Uterus (tissue), 4 donors: ENCODE results near the gene NMNAT3. TPM values are rescaled to one million over a fixed set of nuclear protein-coding genes. Genes with fewer than 3 reads are reported as not detected.

ENCODE experiments used
- DNase-seq, 2 donors: peaks; one replicate each; pipeline ENCODE4 v3.0.0-alpha.2; 2019 to 2020
- H3K27ac ChIP-seq, 2 donors: fragments of 200-600 bp; sonication (generic); 1 replicate in 1 of 2; 2 replicates in 1 of 2; pipeline ENCODE4 v1.5.1; 2016 to 2018
- H3K27me3 ChIP-seq, 2 donors: fragments of 200-600 bp; sonication (generic); one replicate each; pipeline ENCODE4 v1.5.1; 2018 to 2019; ENCODE audit warnings: control low read depth in 1 of 2
- H3K36me3 ChIP-seq, 2 donors: fragments of 200-600 bp; sonication (generic); one replicate each; pipeline ENCODE4 v1.5.1; 2019; ENCODE audit warnings: control low read depth in 1 of 2
- H3K4me1 ChIP-seq, 2 donors: fragments of 200-600 bp; sonication (generic); one replicate each; pipeline ENCODE4 v1.5.1; 2018 to 2019; ENCODE audit warnings: control low read depth in 1 of 2
- H3K4me3 ChIP-seq, 2 donors: fragments of 200-600 bp; sonication (generic); 1 replicate in 1 of 2; 2 replicates in 1 of 2; pipeline ENCODE4 v1.5.1; 2018 to 2019; ENCODE audit warnings: mild to moderate bottlenecking in 1 of 2
- H3K9me3 ChIP-seq, 2 donors: fragments of 200-600 bp; sonication (generic); one replicate each; pipeline ENCODE4 v1.5.1; 2019; ENCODE audit warnings: control low read depth in 1 of 2
- CTCF ChIP-seq, 4 experiments: fragments of 200-600 bp in 2 of 4; fragments of 450-650 bp in 2 of 4; sonication (generic) in 2 of 4; IDR thresholded peaks; one replicate each; pipeline ENCODE4 v1.5.1; 2016 to 2019; ENCODE audit warnings: antibody characterized with exemption in 4 of 4, mild to moderate bottlenecking in 2 of 4, moderate library complexity in 1 of 4
- POLR2A ChIP-seq, 2 donors: fragments of 450-650 bp; IDR thresholded peaks; one replicate each; pipeline ENCODE4 v1.6.1; 2016; ENCODE audit warnings: antibody characterized with exemption in 2 of 2, mild to moderate bottlenecking in 1 of 2, moderate library complexity in 1 of 2
- intact Hi-C: fragments of 100-400 bp; cut with DNase I; formaldehyde crosslinking; loops from one replicate; pipeline ENCODE4 v1.15.1; 2023; ENCODE audit warnings: low total_unique reads
- total RNA-seq, 4 donors: library from RNA; depleted of rRNA in 3 of 4; stranded (reverse); fragments of >200 nt in 3 of 4; gene quantifications; one replicate each; pipeline versions ENCODE4 v1.1.0 to v1.2.4, GENCODE V29; 2014 to 2023
- donor health status: DM: yes; HTN: yes; CAD: no.

The NMNAT3 gene
- total RNA-seq, 4 donors from 2014 or later = 2.4 to 17.2 (median 7.5) TPM

GRCh38 chr3:139558351-139559266 lies 119.2 kb downstream of the NMNAT3 start:
- no peak for DNase-seq
- H3K36me3 ChIP-seq = no peaks in the 10 kb centered on the region
- H3K27me3 ChIP-seq = no peaks in the 10 kb centered on the region
- H3K4me3 ChIP-seq = no peak overlapping the region
- H3K9me3 ChIP-seq = no peaks in the 10 kb centered on the region
- intact Hi-C loops = no loop called here
- peaks cover 0 to 5% of the 10 kb centered on the region in 2 donors for H3K4me1 ChIP-seq
- TF ChIP-seq POLR2A (IDR thresholded peaks at IDR 0.05) = no peak
- no peak for TF ChIP-seq CTCF (IDR thresholded peaks at IDR 0.05)
- no peak overlapping the region for H3K27ac ChIP-seq

GRCh38 chr3:139557041-139557440 lies 120.7 kb downstream of the NMNAT3 start:
- no peak for TF ChIP-seq POLR2A (IDR thresholded peaks at IDR 0.05)
- no peak for TF ChIP-seq CTCF (IDR thresholded peaks at IDR 0.05)
- H3K27me3 ChIP-seq = no peaks in the 10 kb centered on the region
- H3K36me3 ChIP-seq = no peaks in the 10 kb centered on the region
- intact Hi-C loops = no loop called here
- no peak for DNase-seq
- H3K4me1 ChIP-seq = peaks cover 0 to 5% of the 10 kb centered on the region in 2 donors
- H3K27ac ChIP-seq = no peak overlapping the region
- no peaks in the 10 kb centered on the region for H3K9me3 ChIP-seq
- no peak overlapping the region for H3K4me3 ChIP-seq

GRCh38 chr3:139555249-139555648 lies 122.5 kb downstream of the NMNAT3 start:
- DNase-seq = no peak
- Histone ChIP-seq H3K27me3 (no peaks in the 10 kb centered on the region), H3K36me3 (no peaks in the 10 kb centered on the region), H3K4me3 (no peak overlapping the region), H3K9me3 (no peaks in the 10 kb centered on the region), H3K4me1 (peaks cover 0 to 5% of the 10 kb centered on the region in 2 donors), H3K27ac (no peak overlapping the region)
- intact Hi-C loops = no loop called here
- TF ChIP-seq POLR2A (IDR thresholded peaks at IDR 0.05) (no peak), CTCF (IDR thresholded peaks at IDR 0.05) (no peak)

GRCh38 chr3:139554628-139555027 lies 123.1 kb downstream of the NMNAT3 start:
- TF ChIP-seq CTCF (IDR thresholded peaks at IDR 0.05) (no peak), POLR2A (IDR thresholded peaks at IDR 0.05) (no peak)
- Histone ChIP-seq H3K27me3 (no peaks in the 10 kb centered on the region), H3K36me3 (no peaks in the 10 kb centered on the region), H3K9me3 (no peaks in the 10 kb centered on the region), H3K4me1 (peaks cover 0 to 5% of the 10 kb centered on the region in 2 donors), H3K27ac (no peak overlapping the region), H3K4me3 (no peak overlapping the region)
- intact Hi-C loops = no loop called here
- DNase-seq = no peak

GRCh38 chr3:139552632-139553365 lies 125.0 kb downstream of the NMNAT3 start:
- intact Hi-C loops = no loop called here
- no peak for DNase-seq
- H3K27ac ChIP-seq = no peak overlapping the region
- H3K9me3 ChIP-seq = no peaks in the 10 kb centered on the region
- TF ChIP-seq POLR2A (IDR thresholded peaks at IDR 0.05) (no peak), CTCF (IDR thresholded peaks at IDR 0.05) (no peak)
- H3K36me3 ChIP-seq = no peaks in the 10 kb centered on the region
- no peaks in the 10 kb centered on the region for H3K27me3 ChIP-seq
- peaks cover 0 to 5% of the 10 kb centered on the region in 2 donors for H3K4me1 ChIP-seq
- no peak overlapping the region for H3K4me3 ChIP-seq
